ENCODE results near the gene HUS1B.

DNA sequence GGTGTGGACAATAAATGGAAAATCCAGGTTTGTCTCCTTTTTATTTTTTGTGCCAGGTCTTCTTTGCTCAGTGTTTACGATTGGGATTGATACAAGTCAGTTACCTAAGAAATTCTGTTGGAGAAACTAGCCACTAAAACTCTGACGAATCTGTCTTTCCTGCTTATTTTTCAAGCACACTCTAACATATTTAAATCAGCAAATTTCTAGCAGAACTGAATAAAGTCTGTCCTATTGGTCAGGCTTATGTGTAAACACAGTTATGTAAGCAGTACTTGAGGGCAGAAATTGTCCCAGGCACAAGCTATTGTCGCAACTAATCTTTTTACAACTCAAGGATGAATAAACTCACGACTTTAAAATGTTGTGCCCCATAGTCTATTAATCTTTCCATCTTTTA, 48.1 kb upstream of the HUS1B start:
- TF ChIP-seq, protein P1, sequence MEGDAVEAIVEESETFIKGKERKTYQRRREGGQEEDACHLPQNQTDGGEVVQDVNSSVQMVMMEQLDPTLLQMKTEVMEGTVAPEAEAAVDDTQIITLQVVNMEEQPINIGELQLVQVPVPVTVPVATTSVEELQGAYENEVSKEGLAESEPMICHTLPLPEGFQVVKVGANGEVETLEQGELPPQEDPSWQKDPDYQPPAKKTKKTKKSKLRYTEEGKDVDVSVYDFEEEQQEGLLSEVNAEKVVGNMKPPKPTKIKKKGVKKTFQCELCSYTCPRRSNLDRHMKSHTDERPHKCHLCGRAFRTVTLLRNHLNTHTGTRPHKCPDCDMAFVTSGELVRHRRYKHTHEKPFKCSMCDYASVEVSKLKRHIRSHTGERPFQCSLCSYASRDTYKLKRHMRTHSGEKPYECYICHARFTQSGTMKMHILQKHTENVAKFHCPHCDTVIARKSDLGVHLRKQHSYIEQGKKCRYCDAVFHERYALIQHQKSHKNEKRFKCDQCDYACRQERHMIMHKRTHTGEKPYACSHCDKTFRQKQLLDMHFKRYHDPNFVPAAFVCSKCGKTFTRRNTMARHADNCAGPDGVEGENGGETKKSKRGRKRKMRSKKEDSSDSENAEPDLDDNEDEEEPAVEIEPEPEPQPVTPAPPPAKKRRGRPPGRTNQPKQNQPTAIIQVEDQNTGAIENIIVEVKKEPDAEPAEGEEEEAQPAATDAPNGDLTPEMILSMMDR (IDR thresholded peaks at IDR 0.05): no peak
- TF ChIP-seq POLR2A (IDR thresholded peaks at IDR 0.05): no peak

All from thyroid gland (tissue), 4 donors.